ENCODE results near the gene ZNF175. TPM values are rescaled to one million over a fixed set of nuclear protein-coding genes. Genes with fewer than 3 reads are reported as not detected.

Gene ZNF175
- total RNA-seq, 1 experiment from 2014 or later = 9.3 TPM

DNA sequence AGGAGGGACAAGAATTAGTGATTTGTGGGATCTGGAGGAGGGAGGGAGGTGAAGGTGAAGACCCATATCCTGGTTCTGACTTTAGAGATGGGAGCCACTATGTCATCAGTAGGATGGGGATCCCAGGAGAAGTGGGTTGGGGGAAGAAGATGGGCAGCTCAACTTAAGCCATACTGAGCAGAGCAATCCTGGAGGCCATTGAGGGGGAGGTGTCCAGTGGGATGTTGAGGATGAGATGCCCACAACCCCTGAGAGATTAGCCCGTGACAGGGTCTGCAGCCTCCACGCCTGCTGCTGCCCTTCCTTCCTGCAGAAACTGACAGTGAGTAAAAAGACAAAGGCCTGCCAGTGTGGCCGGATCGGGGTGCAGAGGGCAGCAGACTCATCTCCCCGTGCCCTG is 28.4 kb upstream of the ZNF175 start:
- ChIA-PET RAD21 (ENCODE audit: low non-redundant PET in 1 of 2, low total read pairs in 2 of 2, uncharacterized antibody in 2 of 2, unreplicated experiment in 2 of 2) (no interaction called here), CTCF (no interaction called here), POLR2A (no interaction called here)
- intact Hi-C loops (cut with micrococcal nuclease) = no loop called here
- H3K4me3 ChIP-seq (replicated peaks in 1 of 2; ENCODE audit: low read depth in 1 of 2, low read length in 2 of 2) = no peak overlapping the region
- no peak for DNase-seq (ENCODE audit: low read depth, low spot score)
- TF ChIP-seq SP1 (IDR thresholded peaks at IDR 0.05; ENCODE audit: low read depth) = no peak
- TF ChIP-seq MAX (IDR thresholded peaks at IDR 0.05) = no peak
- TF ChIP-seq ZFX (IDR thresholded peaks at IDR 0.05) = no peak
- no peak for TF ChIP-seq CBX3 (IDR thresholded peaks at IDR 0.05; ENCODE audit: low read depth)
- TF ChIP-seq, protein P1, sequence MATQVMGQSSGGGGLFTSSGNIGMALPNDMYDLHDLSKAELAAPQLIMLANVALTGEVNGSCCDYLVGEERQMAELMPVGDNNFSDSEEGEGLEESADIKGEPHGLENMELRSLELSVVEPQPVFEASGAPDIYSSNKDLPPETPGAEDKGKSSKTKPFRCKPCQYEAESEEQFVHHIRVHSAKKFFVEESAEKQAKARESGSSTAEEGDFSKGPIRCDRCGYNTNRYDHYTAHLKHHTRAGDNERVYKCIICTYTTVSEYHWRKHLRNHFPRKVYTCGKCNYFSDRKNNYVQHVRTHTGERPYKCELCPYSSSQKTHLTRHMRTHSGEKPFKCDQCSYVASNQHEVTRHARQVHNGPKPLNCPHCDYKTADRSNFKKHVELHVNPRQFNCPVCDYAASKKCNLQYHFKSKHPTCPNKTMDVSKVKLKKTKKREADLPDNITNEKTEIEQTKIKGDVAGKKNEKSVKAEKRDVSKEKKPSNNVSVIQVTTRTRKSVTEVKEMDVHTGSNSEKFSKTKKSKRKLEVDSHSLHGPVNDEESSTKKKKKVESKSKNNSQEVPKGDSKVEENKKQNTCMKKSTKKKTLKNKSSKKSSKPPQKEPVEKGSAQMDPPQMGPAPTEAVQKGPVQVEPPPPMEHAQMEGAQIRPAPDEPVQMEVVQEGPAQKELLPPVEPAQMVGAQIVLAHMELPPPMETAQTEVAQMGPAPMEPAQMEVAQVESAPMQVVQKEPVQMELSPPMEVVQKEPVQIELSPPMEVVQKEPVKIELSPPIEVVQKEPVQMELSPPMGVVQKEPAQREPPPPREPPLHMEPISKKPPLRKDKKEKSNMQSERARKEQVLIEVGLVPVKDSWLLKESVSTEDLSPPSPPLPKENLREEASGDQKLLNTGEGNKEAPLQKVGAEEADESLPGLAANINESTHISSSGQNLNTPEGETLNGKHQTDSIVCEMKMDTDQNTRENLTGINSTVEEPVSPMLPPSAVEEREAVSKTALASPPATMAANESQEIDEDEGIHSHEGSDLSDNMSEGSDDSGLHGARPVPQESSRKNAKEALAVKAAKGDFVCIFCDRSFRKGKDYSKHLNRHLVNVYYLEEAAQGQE (IDR thresholded peaks at IDR 0.05; ENCODE audit: low read depth) = no peak
- TF ChIP-seq POLR2A (IDR thresholded peaks at IDR 0.05; ENCODE audit: borderline replicate concordance, extremely low read depth, insufficient read depth, insufficient read length) = no peak
- TF ChIP-seq TCF7L2 (IDR thresholded peaks at IDR 0.05; ENCODE audit: borderline replicate concordance, extremely low read depth, insufficient read depth, insufficient read length) = no peak
- H3K79me2 ChIP-seq (ENCODE audit: insufficient read depth, low read length) = no peaks in the 10 kb centered on the region
- no peaks in the 10 kb centered on the region for H4K20me1 ChIP-seq (ENCODE audit: insufficient read depth)
- H3K27ac ChIP-seq (ENCODE audit: low read depth, low read length) = no peak overlapping the region
- no peaks in the 10 kb centered on the region for H3K9me3 ChIP-seq (ENCODE audit: control insufficient read depth in 1 of 2, insufficient read depth in 1 of 2, low read depth in 1 of 2, low read length in 2 of 2)
- H2AFZ ChIP-seq (ENCODE audit: low read depth, low read length, poor library complexity, severe bottlenecking) = no peak overlapping the region
- peaks cover 73% of the 10 kb centered on the region for H3K27me3 ChIP-seq (ENCODE audit: insufficient read depth, low read length)
- no peaks in the 10 kb centered on the region for H3K4me1 ChIP-seq (ENCODE audit: control insufficient read depth in 1 of 2, insufficient read depth in 2 of 2, low read length in 2 of 2)
- no peak overlapping the region for H3K4me2 ChIP-seq (ENCODE audit: low read length)
- no peak for ATAC-seq
- no peaks in the 10 kb centered on the region for H3K9me2 ChIP-seq (ENCODE audit: insufficient read depth)
- no peaks in the 10 kb centered on the region for H3K36me3 ChIP-seq (ENCODE audit: control insufficient read depth in 1 of 2, insufficient read depth in 2 of 2, low read length in 2 of 2)
- no peak overlapping the region for H3K9ac ChIP-seq (ENCODE audit: low read length)
- BruUV-seq (replicated peaks) = no TSS peak

DNA sequence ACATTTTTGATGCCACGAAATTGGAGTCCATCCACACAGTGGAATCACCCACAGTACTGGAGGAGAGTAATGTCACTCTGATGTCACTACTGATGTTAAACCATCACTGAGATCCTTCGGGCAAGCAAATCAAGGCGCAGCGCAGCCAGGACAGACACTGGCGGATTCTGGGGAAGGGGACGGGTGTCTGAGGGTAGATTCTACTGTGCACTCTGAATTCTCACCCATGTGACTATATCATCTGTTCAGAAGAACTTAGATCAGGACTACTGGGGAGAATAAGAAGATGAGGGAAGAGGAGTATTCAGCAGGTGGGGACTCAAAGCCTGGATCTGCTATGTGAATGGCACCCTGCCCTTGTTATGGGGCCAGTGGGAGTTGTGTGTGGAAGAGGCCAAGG is 27.0 kb upstream of the ZNF175 start:
- no peak overlapping the region for H3K9ac ChIP-seq (ENCODE audit: low read length)
- intact Hi-C loops (cut with micrococcal nuclease) = no loop called here
- no peak overlapping the region for H3K4me3 ChIP-seq (replicated peaks in 1 of 2; ENCODE audit: low read depth in 1 of 2, low read length in 2 of 2)
- H2AFZ ChIP-seq (ENCODE audit: low read depth, low read length, poor library complexity, severe bottlenecking) = no peak overlapping the region
- ChIA-PET CTCF (no interaction called here), RAD21 (ENCODE audit: low non-redundant PET in 1 of 2, low total read pairs in 2 of 2, uncharacterized antibody in 2 of 2, unreplicated experiment in 2 of 2) (no interaction called here), POLR2A (no interaction called here)
- H3K4me2 ChIP-seq (ENCODE audit: low read length) = no peak overlapping the region
- BruUV-seq (replicated peaks) = no TSS peak
- H3K79me2 ChIP-seq (ENCODE audit: insufficient read depth, low read length) = no peaks in the 10 kb centered on the region
- no peak overlapping the region for H3K27ac ChIP-seq (ENCODE audit: low read depth, low read length)
- H3K9me2 ChIP-seq (ENCODE audit: insufficient read depth) = no peaks in the 10 kb centered on the region
- H3K36me3 ChIP-seq (ENCODE audit: control insufficient read depth in 1 of 2, insufficient read depth in 2 of 2, low read length in 2 of 2) = no peaks in the 10 kb centered on the region
- ATAC-seq (no peak), DNase-seq (ENCODE audit: low read depth, low spot score) (no peak)
- no peaks in the 10 kb centered on the region for H3K9me3 ChIP-seq (ENCODE audit: control insufficient read depth in 1 of 2, insufficient read depth in 1 of 2, low read depth in 1 of 2, low read length in 2 of 2)
- H3K4me1 ChIP-seq (ENCODE audit: control insufficient read depth in 1 of 2, insufficient read depth in 2 of 2, low read length in 2 of 2) = no peaks in the 10 kb centered on the region
- no peaks in the 10 kb centered on the region for H4K20me1 ChIP-seq (ENCODE audit: insufficient read depth)
- H3K27me3 ChIP-seq (ENCODE audit: insufficient read depth, low read length) = peaks cover 69% of the 10 kb centered on the region
- no peak for TF ChIP-seq SRF (IDR thresholded peaks at IDR 0.05; ENCODE audit: low read depth)
- no peak for TF ChIP-seq SP1 (IDR thresholded peaks at IDR 0.05; ENCODE audit: low read depth)
- TF ChIP-seq, protein P1 (IDR thresholded peaks at IDR 0.05; ENCODE audit: low read depth) = no peak
- no peak for TF ChIP-seq CEBPB (IDR thresholded peaks at IDR 0.05; ENCODE audit: low read depth)
- no peak for TF ChIP-seq YY1 (IDR thresholded peaks at IDR 0.05; ENCODE audit: extremely low read depth, insufficient replicate concordance, low read depth, low read length)
- TF ChIP-seq, protein P2, sequence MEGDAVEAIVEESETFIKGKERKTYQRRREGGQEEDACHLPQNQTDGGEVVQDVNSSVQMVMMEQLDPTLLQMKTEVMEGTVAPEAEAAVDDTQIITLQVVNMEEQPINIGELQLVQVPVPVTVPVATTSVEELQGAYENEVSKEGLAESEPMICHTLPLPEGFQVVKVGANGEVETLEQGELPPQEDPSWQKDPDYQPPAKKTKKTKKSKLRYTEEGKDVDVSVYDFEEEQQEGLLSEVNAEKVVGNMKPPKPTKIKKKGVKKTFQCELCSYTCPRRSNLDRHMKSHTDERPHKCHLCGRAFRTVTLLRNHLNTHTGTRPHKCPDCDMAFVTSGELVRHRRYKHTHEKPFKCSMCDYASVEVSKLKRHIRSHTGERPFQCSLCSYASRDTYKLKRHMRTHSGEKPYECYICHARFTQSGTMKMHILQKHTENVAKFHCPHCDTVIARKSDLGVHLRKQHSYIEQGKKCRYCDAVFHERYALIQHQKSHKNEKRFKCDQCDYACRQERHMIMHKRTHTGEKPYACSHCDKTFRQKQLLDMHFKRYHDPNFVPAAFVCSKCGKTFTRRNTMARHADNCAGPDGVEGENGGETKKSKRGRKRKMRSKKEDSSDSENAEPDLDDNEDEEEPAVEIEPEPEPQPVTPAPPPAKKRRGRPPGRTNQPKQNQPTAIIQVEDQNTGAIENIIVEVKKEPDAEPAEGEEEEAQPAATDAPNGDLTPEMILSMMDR (IDR thresholded peaks at IDR 0.05 in 2 of 3, conservative IDR thresholded peaks at IDR 0.05 in 1 of 3; ENCODE audit: borderline replicate concordance in 1 of 3, insufficient read depth in 1 of 3, low read depth in 2 of 3, low read length in 2 of 3) = no peak
- TF ChIP-seq POLR2A (IDR thresholded peaks at IDR 0.05; ENCODE audit: borderline replicate concordance, extremely low read depth, insufficient read depth, insufficient read length) = no peak

All from HCT116 (cell line).